H9 (cell line): Measurements from ENCODE around the gene TMEM271. TPM values are rescaled to one million over a fixed set of nuclear protein-coding genes. Genes with fewer than 3 reads are reported as not detected.

Experiments used
- DNase-seq: peaks from one replicate; pipeline ENCODE4 v3.0.0-alpha.2; 2017
- H2AFZ ChIP-seq: one replicate; pipeline ENCODE4 v1.6.1; 2013; ENCODE audit warnings: mild to moderate bottlenecking, low read length, control low read depth, moderate library complexity
- H2AK5ac ChIP-seq: 2 replicates; pipeline ENCODE4 v1.6.1; 2013; ENCODE audit warnings: low read length, control low read depth, mixed read lengths; ENCODE audit not compliant: insufficient read length
- H2BK120ac ChIP-seq: one replicate; pipeline ENCODE4 v1.6.1; 2013; ENCODE audit warnings: low read depth, mild to moderate bottlenecking, low read length, control low read depth, inconsistent platforms; ENCODE audit not compliant: poor library complexity, severe bottlenecking
- H2BK12ac ChIP-seq: 2 replicates; pipeline ENCODE4 v1.6.1; 2013; ENCODE audit warnings: low read length, control low read depth, mixed read lengths, low read depth; ENCODE audit not compliant: insufficient read length
- H2BK15ac ChIP-seq: 2 replicates; pipeline ENCODE4 v1.6.1; 2013; ENCODE audit warnings: low read depth, low read length, control low read depth
- H2BK20ac ChIP-seq: one replicate; pipeline ENCODE4 v1.6.1; 2013; ENCODE audit warnings: low read depth, mild to moderate bottlenecking, low read length, control low read depth, inconsistent platforms; ENCODE audit not compliant: poor library complexity, severe bottlenecking
- H2BK5ac ChIP-seq: 2 replicates; pipeline ENCODE4 v1.6.1; 2013; ENCODE audit warnings: low read length, control low read depth, mixed read lengths; ENCODE audit not compliant: insufficient read length
- H3K14ac ChIP-seq: 2 replicates; pipeline ENCODE4 v1.6.1; 2013; ENCODE audit warnings: low read length, control low read depth; ENCODE audit not compliant: insufficient read depth
- H3K18ac ChIP-seq: 2 replicates; pipeline ENCODE4 v1.6.1; 2013; ENCODE audit warnings: low read depth, mild to moderate bottlenecking, mixed read lengths, low read length, control low read depth; ENCODE audit not compliant: insufficient read length
- H3K23ac ChIP-seq: 2 replicates; pipeline ENCODE4 v1.6.1; 2013; ENCODE audit warnings: low read length, control low read depth, mixed read lengths, low read depth; ENCODE audit not compliant: insufficient read length
- H3K23me2 ChIP-seq: 2 replicates; pipeline ENCODE4 v1.6.1; 2013; ENCODE audit warnings: low read depth, mild to moderate bottlenecking, mixed read lengths, low read length, control low read depth; ENCODE audit not compliant: insufficient read length, poor library complexity, severe bottlenecking
- H3K27ac ChIP-seq: 2 replicates; pipeline ENCODE4 v1.5.1; 2013; ENCODE audit warnings: low read length, control low read depth, mixed read lengths, low read depth; ENCODE audit not compliant: insufficient read length
- H3K27me3 ChIP-seq: 2 replicates; pipeline ENCODE4 v1.6.1; 2013; ENCODE audit warnings: low read length, control low read depth, inconsistent platforms; ENCODE audit not compliant: insufficient read depth
- H3K4ac ChIP-seq: 2 replicates; pipeline ENCODE4 v1.6.1; 2013; ENCODE audit warnings: low read depth, mild to moderate bottlenecking, control low read depth, inconsistent platforms, low read length, moderate library complexity
- H3K4me1 ChIP-seq: 2 replicates; pipeline ENCODE4 v1.6.1; 2013; ENCODE audit warnings: low read length, control low read depth, inconsistent platforms; ENCODE audit not compliant: insufficient read depth
- H3K4me2 ChIP-seq: 2 replicates; pipeline ENCODE4 v1.6.1; 2013; ENCODE audit warnings: low read length, control low read depth, mixed read lengths; ENCODE audit not compliant: insufficient read length, insufficient read depth
- H3K56ac ChIP-seq: 2 replicates; pipeline ENCODE4 v1.6.1; 2013; ENCODE audit warnings: low read depth, mild to moderate bottlenecking, mixed read lengths, low read length, control low read depth; ENCODE audit not compliant: insufficient read length
- H3K79me1 ChIP-seq: 2 replicates; pipeline ENCODE4 v1.6.1; 2013; ENCODE audit warnings: low read depth, mild to moderate bottlenecking, moderate library complexity, low read length, control low read depth, inconsistent platforms; ENCODE audit not compliant: insufficient read depth, poor library complexity, severe bottlenecking
- H3K79me2 ChIP-seq: 2 replicates; pipeline ENCODE4 v1.6.1; 2013; ENCODE audit warnings: low read length, control low read depth, inconsistent platforms; ENCODE audit not compliant: insufficient read depth
- H3K9ac ChIP-seq: 2 replicates; pipeline ENCODE4 v1.6.1; 2013; ENCODE audit warnings: low read length, control low read depth, mixed read lengths; ENCODE audit not compliant: insufficient read length; ENCODE audit errors: extremely low read depth
- H3K9me3 ChIP-seq: one replicate; pipeline ENCODE4 v1.6.1; 2013; ENCODE audit warnings: low read depth, low read length, inconsistent platforms; ENCODE audit not compliant: control insufficient read depth
- H3T11ph ChIP-seq: one replicate; pipeline ENCODE4 v1.6.1; 2013; ENCODE audit warnings: mild to moderate bottlenecking, low read length, control low read depth, inconsistent platforms
- H4K20me1 ChIP-seq: one replicate; pipeline ENCODE4 v1.6.1; 2013; ENCODE audit not compliant: control insufficient read depth, insufficient read length, insufficient read depth
- H4K5ac ChIP-seq: 2 replicates; pipeline ENCODE4 v1.6.1; 2013; ENCODE audit warnings: low read depth, mild to moderate bottlenecking, mixed read lengths, low read length, control low read depth; ENCODE audit not compliant: insufficient read length
- H4K8ac ChIP-seq: replicated peaks from 2 replicates; pipeline ENCODE4 v1.6.1; 2013; ENCODE audit warnings: low read length, control low read depth, mixed read lengths, low read depth; ENCODE audit not compliant: insufficient read length
- H4K91ac ChIP-seq: 2 replicates; pipeline ENCODE4 v1.6.1; 2013; ENCODE audit warnings: low read depth, mild to moderate bottlenecking, moderate library complexity, mixed read lengths, low read length, control low read depth; ENCODE audit not compliant: insufficient read length
- H3K27ac Mint-ChIP-seq, 3 experiments: 2 replicates in 2 of 3; 3 replicates in 1 of 3; pipeline ENCODE4 v1.8.0; 2020 to 2021; ENCODE audit warnings: mixed read lengths in 3 of 3, mild to moderate bottlenecking in 1 of 3, moderate library complexity in 1 of 3
- H3K27me3 Mint-ChIP-seq: 2 replicates; pipeline ENCODE4 v1.8.0; 2021; ENCODE audit warnings: low read depth, mild to moderate bottlenecking, moderate library complexity, mixed read lengths
- H3K36me3 Mint-ChIP-seq, 3 experiments: 2 replicates in 2 of 3; 3 replicates in 1 of 3; pipeline ENCODE4 v1.8.0; 2020 to 2021; ENCODE audit warnings: low read depth in 3 of 3, mixed read lengths in 3 of 3; ENCODE audit not compliant: insufficient read depth in 1 of 3
- H3K4me1 Mint-ChIP-seq, 2 experiments: 2 replicates each; pipeline ENCODE4 v1.8.0; 2020; ENCODE audit warnings: mixed read lengths in 2 of 2
- H3K4me3 Mint-ChIP-seq, 2 experiments: 2 replicates in 1 of 2; 3 replicates in 1 of 2; pipeline ENCODE4 v1.8.0; 2020 to 2021; ENCODE audit warnings: mild to moderate bottlenecking in 2 of 2, mixed read lengths in 2 of 2, moderate library complexity in 1 of 2
- H3K9me3 Mint-ChIP-seq, 2 experiments: 2 replicates in 1 of 2; 3 replicates in 1 of 2; pipeline ENCODE4 v1.8.0; 2020; ENCODE audit warnings: mild to moderate bottlenecking in 2 of 2, mixed read lengths in 2 of 2, moderate library complexity in 1 of 2
- WGBS: extraction: QIAGEN DNeasy Blood & Tissue Kit; methylation state at CpG from one replicate; pipeline ENCODE4 v1.1.7; 2013; ENCODE audit warnings: missing lambda C conversion rate, low lambda C conversion rate, mixed read lengths; ENCODE audit not compliant: insufficient read length; ENCODE audit errors: extremely low coverage; 5-methylcytosine and 5-hydroxymethylcytosine counted together
- total RNA-seq: library from RNA; stranded (reverse); gene quantifications from 2 replicates; pipeline ENCODE4 v1.2.1, GENCODE V29; 2021
- TF ChIP-seq, protein P1 (sequence below): fragments of 200-600 bp; sonication (generic); conservative IDR thresholded peaks from 3 replicates; pipeline ENCODE4 v1.8.0; 2021; ENCODE audit warnings: antibody characterized with exemption, mild to moderate bottlenecking

TMEM271 gene
- total RNA-seq, 1 experiment from 2014 or later: 0.09 TPM

DNA sequence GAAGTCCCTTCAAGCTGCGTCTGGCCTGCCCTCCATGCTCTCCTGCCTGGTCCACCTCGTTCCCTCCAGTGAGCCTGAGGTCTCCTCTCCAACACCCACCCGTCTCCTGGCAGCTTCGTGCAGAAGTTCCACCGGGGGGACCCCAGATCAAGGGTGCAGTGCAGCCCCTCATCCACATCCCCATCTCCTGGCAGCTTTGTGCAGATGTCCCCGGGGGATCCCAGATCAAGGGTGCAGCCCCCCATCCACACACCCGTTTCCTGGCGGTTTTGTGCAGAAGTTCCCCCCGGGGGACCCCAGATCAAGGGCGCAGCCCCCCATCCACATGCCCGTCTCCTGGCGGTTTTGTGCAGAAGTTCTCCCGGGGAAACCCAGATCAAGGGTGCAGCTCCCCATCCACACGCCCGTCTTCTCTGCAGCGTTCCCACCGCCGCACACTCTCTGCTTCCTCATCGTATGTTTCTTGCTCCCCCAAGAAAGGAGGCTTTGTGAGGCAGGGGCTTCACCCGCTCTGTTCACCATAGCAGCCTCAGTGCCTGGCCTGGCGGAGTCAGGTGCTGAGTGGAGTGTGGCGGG, 41.4 kb downstream of the TMEM271 start:
- H3K23ac ChIP-seq: no peak overlapping the region
- no peaks in the 10 kb centered on the region for H4K20me1 ChIP-seq
- no peak overlapping the region for H3K4ac ChIP-seq
- no peak overlapping the region for H2BK5ac ChIP-seq
- H3K9ac ChIP-seq: no peak overlapping the region
- no peaks in the 10 kb centered on the region for H3K23me2 ChIP-seq
- no peak for DNase-seq
- H3K4me1 Mint-ChIP-seq: no peaks in the 10 kb centered on the region
- H3K27me3 ChIP-seq: no peaks in the 10 kb centered on the region
- H2BK15ac ChIP-seq: no peak overlapping the region
- no peak overlapping the region for H3K27ac ChIP-seq
- no peaks in the 10 kb centered on the region for H3K4me1 ChIP-seq
- no peaks in the 10 kb centered on the region for H3K9me3 ChIP-seq
- H3K79me1 ChIP-seq: no peaks in the 10 kb centered on the region
- TF ChIP-seq, protein P1, sequence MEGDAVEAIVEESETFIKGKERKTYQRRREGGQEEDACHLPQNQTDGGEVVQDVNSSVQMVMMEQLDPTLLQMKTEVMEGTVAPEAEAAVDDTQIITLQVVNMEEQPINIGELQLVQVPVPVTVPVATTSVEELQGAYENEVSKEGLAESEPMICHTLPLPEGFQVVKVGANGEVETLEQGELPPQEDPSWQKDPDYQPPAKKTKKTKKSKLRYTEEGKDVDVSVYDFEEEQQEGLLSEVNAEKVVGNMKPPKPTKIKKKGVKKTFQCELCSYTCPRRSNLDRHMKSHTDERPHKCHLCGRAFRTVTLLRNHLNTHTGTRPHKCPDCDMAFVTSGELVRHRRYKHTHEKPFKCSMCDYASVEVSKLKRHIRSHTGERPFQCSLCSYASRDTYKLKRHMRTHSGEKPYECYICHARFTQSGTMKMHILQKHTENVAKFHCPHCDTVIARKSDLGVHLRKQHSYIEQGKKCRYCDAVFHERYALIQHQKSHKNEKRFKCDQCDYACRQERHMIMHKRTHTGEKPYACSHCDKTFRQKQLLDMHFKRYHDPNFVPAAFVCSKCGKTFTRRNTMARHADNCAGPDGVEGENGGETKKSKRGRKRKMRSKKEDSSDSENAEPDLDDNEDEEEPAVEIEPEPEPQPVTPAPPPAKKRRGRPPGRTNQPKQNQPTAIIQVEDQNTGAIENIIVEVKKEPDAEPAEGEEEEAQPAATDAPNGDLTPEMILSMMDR: no peak
- no peaks in the 10 kb centered on the region; the same call in 1 of the 2 replicates for H3K27me3 Mint-ChIP-seq
- no peak overlapping the region for H4K91ac ChIP-seq
- H3K18ac ChIP-seq: no peak overlapping the region
- H3K4me2 ChIP-seq: no peak overlapping the region
- H3T11ph ChIP-seq: no peak overlapping the region
- H3K27ac Mint-ChIP-seq: no peak overlapping the region; a peak in 1 of 7 replicates
- no peak overlapping the region for H2BK20ac ChIP-seq
- no peak overlapping the region for H2BK12ac ChIP-seq
- no peak overlapping the region for H4K8ac ChIP-seq
- no peak overlapping the region for H3K56ac ChIP-seq
- no peaks in the 10 kb centered on the region for H3K79me2 ChIP-seq
- H2AFZ ChIP-seq: no peak overlapping the region
- H4K5ac ChIP-seq: no peak overlapping the region
- H3K4me3 Mint-ChIP-seq: no peak overlapping the region
- H3K14ac ChIP-seq: no peak overlapping the region
- peaks cover 32 to 66% (median 53%) of the 10 kb centered on the region in 3 experiments for H3K36me3 Mint-ChIP-seq
- no peaks in the 10 kb centered on the region for H3K9me3 Mint-ChIP-seq
- no CpG with 5 or more reads among the region's 22 CpGs for WGBS
- H2BK120ac ChIP-seq: no peak overlapping the region
- no peak overlapping the region for H2AK5ac ChIP-seq
